A549 (cell line): ENCODE measurements around the gene TMEM63C. TPM values are rescaled to one million over a fixed set of nuclear protein-coding genes. Genes with fewer than 3 reads are reported as not detected.

ENCODE experiments used
- ATAC-seq, 2 experiments: fragments of 200-7000 bp in 1 of 2; fragments of >200 bp in 1 of 2; cut with Nextera tagmentation in 1 of 2; cut with Tn5 transposase in 1 of 2; 3 replicates each; pipeline versions ENCODE4 v1.8.0 to v1.9.1; 2018 to 2020; ENCODE audit warnings: mild to moderate bottlenecking in 1 of 2, moderate library complexity in 1 of 2
- CTCF ChIA-PET: fragments of 300-600 bp; sonication (Branson Sonifier 250); formaldehyde crosslinking; extraction: SDS; loops from one replicate; lab custom pipeline; 2021; ENCODE audit warnings: antibody characterized with exemption, inconsistent platforms; lab: Yijun Ruan, JAX
- POLR2A ChIA-PET: fragments of 350-600 bp; formaldehyde crosslinking; extraction: SDS; loops from one replicate; lab custom pipeline; 2021; ENCODE audit warnings: antibody characterized with exemption, inconsistent platforms; lab: Yijun Ruan, JAX
- DNase-seq, 2 experiments: peaks; one replicate each; pipeline versions ENCODE4 v3.0.0 to v3.0.0-alpha.2; 2011 to 2016; ENCODE audit warnings: low read depth in 1 of 2, low spot score in 1 of 2
- FAIRE-seq: peaks from 2 replicates; lab custom pipeline; 2011; peaks lifted over from hg19 to GRCh38; lab: Jason Lieb, UNC
- H3K27ac ChIP-seq, 2 experiments: fragments of >200 bp; sonication (Bioruptor Twin); formaldehyde crosslinking; 3 replicates each; pipeline ENCODE4 v1.5.1; 2016 to 2017
- H3K4me1 ChIP-seq: fragments of >200 bp; sonication (Bioruptor Twin); formaldehyde crosslinking; 3 replicates; pipeline ENCODE4 v1.6.1; 2016
- H3K4me2 ChIP-seq: fragments of >200 bp; sonication (Bioruptor Twin); formaldehyde crosslinking; 3 replicates; pipeline ENCODE4 v1.6.1; 2016
- H3K4me3 ChIP-seq: fragments of >200 bp; sonication (Bioruptor Twin); formaldehyde crosslinking; 3 replicates; pipeline ENCODE4 v1.5.1; 2016
- H3K9me3 ChIP-seq: fragments of >200 bp; sonication (Bioruptor Twin); formaldehyde crosslinking; 3 replicates; pipeline ENCODE4 v1.6.1; 2016
- E2F6 ChIP-seq: IDR thresholded peaks from 2 replicates; pipeline ENCODE4 v1.6.1; 2012; ENCODE audit warnings: low read depth, borderline replicate concordance
- ELK1 ChIP-seq: fragments of 150-350 bp; IDR thresholded peaks from 2 replicates; pipeline ENCODE4 v1.6.1; 2014; ENCODE audit warnings: low read depth, mild to moderate bottlenecking, low read length
- HDAC2 ChIP-seq: fragments of 200-600 bp; sonication (generic); IDR thresholded peaks from 2 replicates; pipeline ENCODE4 v1.6.1; 2016
- HES2 ChIP-seq: fragments of >200 bp; sonication (Bioruptor Twin); formaldehyde crosslinking; IDR thresholded peaks from 2 replicates; pipeline ENCODE4 v1.6.1; 2016
- MYC ChIP-seq: IDR thresholded peaks from 2 replicates; pipeline ENCODE4 v1.6.1; 2012; ENCODE audit warnings: mild to moderate bottlenecking, inconsistent platforms, low read length, improper control_type of control experiment, borderline replicate concordance
- POLR2AphosphoS2 ChIP-seq: conservative IDR thresholded peaks from 2 replicates; pipeline ENCODE4 v1.6.1; 2012; ENCODE audit warnings: low read length, improper control_type of control experiment, inconsistent platforms
- RARB ChIP-seq: fragments of 250-450 bp; sonication (Bioruptor Pico); IDR thresholded peaks from 2 replicates; pipeline ENCODE4 v1.8.0; 2021; ENCODE audit warnings: mild to moderate bottlenecking, moderate library complexity
- RFX5 ChIP-seq: fragments of 450-650 bp; IDR thresholded peaks from 2 replicates; pipeline ENCODE4 v1.7.1; 2014; ENCODE audit warnings: antibody characterized with exemption, mild to moderate bottlenecking, moderate library complexity
- RNF2 ChIP-seq: fragments of 200-600 bp; sonication (generic); IDR thresholded peaks from 2 replicates; pipeline ENCODE4 v1.6.1; 2016; ENCODE audit warnings: low read depth, mild to moderate bottlenecking, antibody characterized with exemption, moderate library complexity, borderline replicate concordance
- TP53 ChIP-seq: fragments of 250-450 bp; sonication (Bioruptor Pico); IDR thresholded peaks from 2 replicates; pipeline ENCODE4 v1.5.0; 2021; ENCODE audit warnings: mild to moderate bottlenecking, moderate library complexity
- USF2 ChIP-seq: fragments of 450-650 bp; IDR thresholded peaks from 2 replicates; pipeline ENCODE4 v1.6.1; 2014; ENCODE audit warnings: antibody characterized with exemption
- WGBS: methylation state at CpG from one replicate; pipeline ENCODE4 v1.1.6; 2017; ENCODE audit errors: missing lambda C conversion rate; 5-methylcytosine and 5-hydroxymethylcytosine counted together
- polyA plus RNA-seq, 4 experiments: library from polyadenylated mRNA; depleted of rRNA in 3 of 4; stranded (reverse); fragments of >200 nt; fragmentation: RNase III in 1 of 4; extraction: RNeasy Plus Mini Kit Qiagen cat#74134 plus additional on column Dnase treatment in 1 of 4; gene quantifications; 2 replicates in 3 of 4; 3 replicates in 1 of 4; pipeline ENCODE4 v1.2.3, GENCODE V29; 2011 to 2017
- TF ChIP-seq, protein P1 (sequence below): fragments of 250-450 bp; sonication (Bioruptor Pico); IDR thresholded peaks from 2 replicates; pipeline ENCODE4 v1.5.0; 2021; ENCODE audit warnings: mild to moderate bottlenecking, moderate library complexity, borderline replicate concordance
- TF ChIP-seq, protein P2 (sequence below): fragments of 250-450 bp; sonication (Bioruptor Pico); IDR thresholded peaks from 2 replicates; pipeline ENCODE4 v1.5.0; 2020; ENCODE audit warnings: low read depth, mild to moderate bottlenecking, moderate library complexity
- TF ChIP-seq, protein P3 (sequence below): fragments of 200-600 bp; sonication (generic); IDR thresholded peaks from 2 replicates; pipeline ENCODE4 v1.6.1; 2016; ENCODE audit warnings: antibody characterized with exemption, mild to moderate bottlenecking, moderate library complexity
- TF ChIP-seq, protein P4 (sequence below): IDR thresholded peaks from 2 replicates; pipeline ENCODE4 v1.6.1; 2012

Gene TMEM63C
- polyA plus RNA-seq, 2 of the 4 experiments (the other 2 are of a cell fraction): 0.43 to 0.57 TPM

DNA sequence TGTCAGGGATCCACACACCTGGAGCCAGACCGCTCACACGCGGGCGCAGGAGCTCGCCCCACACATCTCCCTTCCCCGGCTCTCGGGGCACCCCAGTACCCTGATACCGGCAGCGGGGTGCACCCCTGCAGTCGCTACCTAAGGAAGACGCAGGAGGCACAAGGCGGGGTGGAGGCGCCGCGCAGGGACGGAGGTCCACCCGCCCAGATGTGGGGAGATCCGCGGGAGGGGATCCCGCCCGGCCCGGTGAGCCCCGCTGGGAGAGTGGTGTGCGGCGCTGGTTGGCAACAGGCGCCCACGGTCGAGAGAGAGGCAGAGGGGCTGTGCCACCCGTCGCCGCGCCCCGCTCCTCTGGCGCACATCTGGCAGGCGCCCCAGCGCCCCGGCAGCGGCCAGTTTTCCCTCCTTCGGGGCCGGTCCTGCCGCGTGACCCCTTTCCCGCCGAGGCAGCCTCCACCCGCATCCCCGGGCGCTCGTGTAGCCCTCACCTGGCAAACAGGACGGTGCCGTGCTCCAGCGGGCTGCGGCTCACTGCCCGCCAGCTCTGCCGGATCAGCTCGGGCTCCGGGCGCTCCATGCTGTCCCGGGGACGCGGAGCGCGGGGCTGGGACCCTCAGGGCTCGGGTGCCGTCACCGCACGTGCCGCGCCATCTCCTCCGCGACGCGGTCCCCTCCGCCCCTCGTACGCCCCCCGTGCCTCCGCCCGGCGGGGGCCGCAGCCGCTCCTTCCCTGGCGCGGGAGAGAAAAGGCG is 88.9 kb downstream of the TMEM63C start:
- CTCF ChIA-PET: interaction anchor here (1.0 to 1.5 kb wide), 2 partner anchors 13 to 58 kb away, joined by 3 to 4 read pairs; no protein-coding TSS in a partner anchor
- H3K9me3 ChIP-seq: 0 out of 3 replicates have a peak, but pooled peaks cover 5% of the 10 kb centered on the region
- peaks cover 8% of the 10 kb centered on the region; the same call in 1 of the 3 replicates for H3K4me1 ChIP-seq
- FAIRE-seq (no peak), ATAC-seq (peak in 1 of 2 experiments; percentile 54; a peak in 3 of 6 replicates), DNase-seq (no peak)
- H3K4me2 ChIP-seq: peak overlapping the region; percentile 61
- H3K4me3 ChIP-seq: peak overlapping the region; percentile 24; the same call in 2 of the 3 replicates
- WGBS: 29% methylated on average over 19 of the region's 84 CpGs
- POLR2A ChIA-PET: no interaction called here
- H3K27ac ChIP-seq: no peak overlapping the region
- no peak for TF ChIP-seq TP53
- no peak for TF ChIP-seq RFX5
- TF ChIP-seq, protein P1, sequence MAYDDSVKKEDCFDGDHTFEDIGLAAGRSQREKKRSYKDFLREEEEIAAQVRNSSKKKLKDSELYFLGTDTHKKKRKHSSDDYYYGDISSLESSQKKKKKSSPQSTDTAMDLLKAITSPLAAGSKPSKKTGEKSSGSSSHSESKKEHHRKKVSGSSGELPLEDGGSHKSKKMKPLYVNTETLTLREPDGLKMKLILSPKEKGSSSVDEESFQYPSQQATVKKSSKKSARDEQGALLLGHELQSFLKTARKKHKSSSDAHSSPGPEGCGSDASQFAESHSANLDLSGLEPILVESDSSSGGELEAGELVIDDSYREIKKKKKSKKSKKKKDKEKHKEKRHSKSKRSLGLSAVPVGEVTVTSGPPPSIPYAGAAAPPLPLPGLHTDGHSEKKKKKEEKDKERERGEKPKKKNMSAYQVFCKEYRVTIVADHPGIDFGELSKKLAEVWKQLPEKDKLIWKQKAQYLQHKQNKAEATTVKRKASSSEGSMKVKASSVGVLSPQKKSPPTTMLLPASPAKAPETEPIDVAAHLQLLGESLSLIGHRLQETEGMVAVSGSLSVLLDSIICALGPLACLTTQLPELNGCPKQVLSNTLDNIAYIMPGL (CRISPR knock-in tag): no peak
- TF ChIP-seq E2F6: no peak

- TF ChIP-seq HES2 (no peak), RNF2 (no peak), ELK1 (no peak), HDAC2 (no peak), USF2 (no peak), MYC (no peak), POLR2AphosphoS2 (no peak), RARB (CRISPR knock-in tag) (no peak)
- TF ChIP-seq, protein P2, sequence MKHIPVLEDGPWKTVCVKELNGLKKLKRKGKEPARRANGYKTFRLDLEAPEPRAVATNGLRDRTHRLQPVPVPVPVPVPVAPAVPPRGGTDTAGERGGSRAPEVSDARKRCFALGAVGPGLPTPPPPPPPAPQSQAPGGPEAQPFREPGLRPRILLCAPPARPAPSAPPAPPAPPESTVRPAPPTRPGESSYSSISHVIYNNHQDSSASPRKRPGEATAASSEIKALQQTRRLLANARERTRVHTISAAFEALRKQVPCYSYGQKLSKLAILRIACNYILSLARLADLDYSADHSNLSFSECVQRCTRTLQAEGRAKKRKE: no peak
- TF ChIP-seq, protein P3, sequence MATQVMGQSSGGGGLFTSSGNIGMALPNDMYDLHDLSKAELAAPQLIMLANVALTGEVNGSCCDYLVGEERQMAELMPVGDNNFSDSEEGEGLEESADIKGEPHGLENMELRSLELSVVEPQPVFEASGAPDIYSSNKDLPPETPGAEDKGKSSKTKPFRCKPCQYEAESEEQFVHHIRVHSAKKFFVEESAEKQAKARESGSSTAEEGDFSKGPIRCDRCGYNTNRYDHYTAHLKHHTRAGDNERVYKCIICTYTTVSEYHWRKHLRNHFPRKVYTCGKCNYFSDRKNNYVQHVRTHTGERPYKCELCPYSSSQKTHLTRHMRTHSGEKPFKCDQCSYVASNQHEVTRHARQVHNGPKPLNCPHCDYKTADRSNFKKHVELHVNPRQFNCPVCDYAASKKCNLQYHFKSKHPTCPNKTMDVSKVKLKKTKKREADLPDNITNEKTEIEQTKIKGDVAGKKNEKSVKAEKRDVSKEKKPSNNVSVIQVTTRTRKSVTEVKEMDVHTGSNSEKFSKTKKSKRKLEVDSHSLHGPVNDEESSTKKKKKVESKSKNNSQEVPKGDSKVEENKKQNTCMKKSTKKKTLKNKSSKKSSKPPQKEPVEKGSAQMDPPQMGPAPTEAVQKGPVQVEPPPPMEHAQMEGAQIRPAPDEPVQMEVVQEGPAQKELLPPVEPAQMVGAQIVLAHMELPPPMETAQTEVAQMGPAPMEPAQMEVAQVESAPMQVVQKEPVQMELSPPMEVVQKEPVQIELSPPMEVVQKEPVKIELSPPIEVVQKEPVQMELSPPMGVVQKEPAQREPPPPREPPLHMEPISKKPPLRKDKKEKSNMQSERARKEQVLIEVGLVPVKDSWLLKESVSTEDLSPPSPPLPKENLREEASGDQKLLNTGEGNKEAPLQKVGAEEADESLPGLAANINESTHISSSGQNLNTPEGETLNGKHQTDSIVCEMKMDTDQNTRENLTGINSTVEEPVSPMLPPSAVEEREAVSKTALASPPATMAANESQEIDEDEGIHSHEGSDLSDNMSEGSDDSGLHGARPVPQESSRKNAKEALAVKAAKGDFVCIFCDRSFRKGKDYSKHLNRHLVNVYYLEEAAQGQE: no peak
- TF ChIP-seq, protein P4, sequence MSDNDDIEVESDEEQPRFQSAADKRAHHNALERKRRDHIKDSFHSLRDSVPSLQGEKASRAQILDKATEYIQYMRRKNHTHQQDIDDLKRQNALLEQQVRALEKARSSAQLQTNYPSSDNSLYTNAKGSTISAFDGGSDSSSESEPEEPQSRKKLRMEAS: no peak
- Histone ChIP-seq H3K4me2 (peak within 1 kb of the TSS; percentile 61), H3K27ac (no peak within 1 kb of the TSS), H3K4me1 (peaks cover 8% of the 10 kb centered on the region; the same call in 1 of the 3 replicates), H3K9me3 (0 out of 3 replicates have a peak, but pooled peaks cover 5% of the 10 kb centered on the region), H3K4me3 (peak within 1 kb of the TSS; percentile 24; the same call in 2 of the 3 replicates)
- 62% methylated on average over 4 of the region's 38 CpGs for WGBS
- FAIRE-seq (no peak), ATAC-seq (no peak), DNase-seq (no peak)
- POLR2A ChIA-PET: no interaction called here
- CTCF ChIA-PET: interaction anchor here (0.6 kb wide), 1 partner anchor 209 kb away, joined by 3 read pairs; no protein-coding TSS in a partner anchor
These were observed 89.6 kb downstream of the TMEM63C start, which contains the start of gene NGB for GRCh38 chr14:77271113-77271710. Gene NGB, minus strand, starts transcription at chr14:77271206. Its CDS starts 269 bp downstream, at chr14:77270937.
